HG03095 (cell line): Measurements from ENCODE around the gene PIM2.
"Not testable (repeated sequence)": the region's sequence is repeated elsewhere in the genome, so short reads cannot be mapped to it uniquely, and the experiment has no call there.

Experiments used
- ATAC-seq: cut with Tn5 transposase; IDR thresholded peaks from one replicate; pipeline ENCODE4 v1.9.1; 2021; ENCODE audit warnings: moderate library complexity; ENCODE audit not compliant: unreplicated experiment

The PIM2 gene

DNA sequence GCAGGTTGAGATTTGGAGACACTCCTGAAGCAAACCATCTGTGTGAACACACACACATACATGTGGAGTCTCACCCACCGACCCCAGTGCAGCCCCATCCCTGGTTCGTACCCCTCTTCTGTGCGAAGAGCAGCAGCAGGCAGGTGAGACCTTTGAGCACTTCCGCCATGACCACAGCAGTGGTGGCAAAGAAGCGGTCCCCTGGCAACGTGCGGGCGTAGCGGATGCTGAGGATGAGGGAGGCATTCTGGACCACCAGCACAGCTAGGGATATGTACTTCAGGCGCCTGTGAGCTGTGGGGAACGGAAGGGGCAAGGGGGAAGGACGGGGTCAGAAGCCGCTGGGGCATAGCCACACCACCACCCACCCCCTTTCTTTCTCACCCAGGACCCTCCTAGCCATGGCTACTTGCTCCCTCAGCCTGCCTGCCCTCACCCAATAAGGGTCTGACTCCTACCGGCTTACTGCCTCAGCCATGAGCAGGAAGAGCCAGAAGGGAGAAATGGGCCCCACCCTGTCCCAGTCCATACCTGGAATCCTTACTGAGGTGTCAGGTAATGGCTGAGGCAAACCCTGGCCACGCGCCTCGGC lies 9.0 kb downstream of the PIM2 start:
- ATAC-seq = no peak

DNA sequence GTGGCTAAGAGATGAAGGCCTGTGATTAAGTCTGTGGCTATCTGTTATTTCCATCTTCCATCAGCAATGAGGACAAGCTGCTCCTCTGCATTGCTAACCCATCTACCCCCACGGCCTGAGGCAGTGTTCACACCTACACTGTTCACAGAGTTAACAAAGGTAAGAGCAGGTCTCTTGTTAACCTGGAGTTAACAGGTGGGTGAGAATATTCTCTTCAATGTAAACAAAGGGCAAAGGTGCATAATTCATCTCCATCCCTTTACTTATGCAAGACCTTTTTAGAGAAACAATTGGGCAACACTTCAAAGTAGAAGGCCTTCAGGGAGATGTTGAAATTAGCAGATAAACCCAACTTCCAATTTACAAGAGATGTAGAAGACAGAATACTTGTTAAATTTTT lies 10.2 kb downstream of the PIM2 start:
- no peak for ATAC-seq

DNA sequence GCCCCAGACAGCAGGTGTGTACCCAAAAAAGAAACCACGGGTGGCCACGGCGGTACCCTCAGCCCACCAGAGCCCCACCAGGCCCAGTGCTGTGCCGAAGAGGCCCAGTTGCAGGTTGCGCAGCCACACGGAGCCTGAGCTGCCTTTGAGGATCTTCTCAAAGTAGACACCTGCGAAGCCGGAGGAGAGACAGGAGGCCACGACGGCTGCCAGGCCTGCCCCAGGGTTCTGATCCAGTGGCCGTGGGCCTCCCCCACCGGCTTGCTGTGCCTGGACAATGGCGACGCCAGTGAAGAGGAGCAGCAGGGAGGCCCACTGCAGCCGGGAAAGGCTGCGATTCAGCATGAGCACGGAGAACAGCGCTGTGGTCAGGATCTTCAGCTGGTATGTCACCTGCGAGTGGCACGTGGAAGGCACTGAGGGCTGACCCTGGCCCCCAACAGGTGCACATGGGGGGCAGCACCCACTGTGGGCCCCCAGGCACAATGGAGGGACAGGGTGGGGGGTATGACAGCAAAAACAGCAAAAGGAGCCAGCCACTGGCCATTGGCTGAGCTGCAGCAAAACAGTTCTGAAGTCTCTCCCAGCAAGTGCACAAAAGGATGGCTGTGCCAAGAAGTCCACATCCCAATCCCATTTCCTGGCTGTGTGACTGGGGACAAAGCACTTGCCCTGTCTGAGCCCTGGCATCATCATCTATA lies 13.6 kb downstream of the PIM2 start:
- ATAC-seq = no peak

DNA sequence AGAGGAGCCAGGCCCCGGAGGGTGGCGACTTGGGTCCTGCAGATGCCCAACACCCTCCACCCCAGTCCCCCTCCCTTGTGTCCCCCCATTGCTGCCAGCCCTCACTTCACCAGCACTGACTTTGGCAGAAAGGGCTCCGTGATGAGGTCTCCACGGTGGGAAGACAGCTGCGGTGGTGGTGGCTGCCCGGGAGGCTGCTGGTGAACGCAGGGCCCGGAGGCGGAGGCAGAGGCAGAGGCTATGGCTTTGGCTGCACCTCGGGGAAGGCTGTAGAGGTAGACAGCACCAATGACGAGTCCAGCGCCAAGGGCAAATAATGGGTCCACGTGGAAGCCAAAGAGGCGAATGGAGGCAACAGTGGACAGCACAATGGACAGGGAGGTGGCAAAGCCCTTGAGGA lies 14.2 kb downstream of the PIM2 start:
- no peak for ATAC-seq

DNA sequence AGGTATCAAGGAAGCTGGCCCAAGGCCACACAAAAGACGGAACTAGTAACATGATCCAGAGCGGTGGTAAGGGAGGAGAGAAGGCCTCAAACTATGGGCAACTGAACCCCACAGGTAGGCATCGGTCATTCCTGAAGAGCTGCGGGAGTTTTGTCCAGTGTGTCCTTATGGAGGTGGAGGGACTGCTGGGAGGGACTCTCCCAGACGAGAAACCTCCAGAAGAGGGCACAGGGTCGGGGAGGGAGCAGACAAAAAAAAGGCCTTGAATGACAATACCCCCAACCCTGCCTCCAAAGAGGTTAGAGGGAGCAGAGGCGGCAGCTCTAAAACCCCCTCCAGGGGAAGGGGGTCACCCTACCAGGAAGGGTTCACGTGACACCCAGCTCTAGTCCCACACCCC lies 14.6 kb downstream of the PIM2 start:
- no peak for ATAC-seq

DNA sequence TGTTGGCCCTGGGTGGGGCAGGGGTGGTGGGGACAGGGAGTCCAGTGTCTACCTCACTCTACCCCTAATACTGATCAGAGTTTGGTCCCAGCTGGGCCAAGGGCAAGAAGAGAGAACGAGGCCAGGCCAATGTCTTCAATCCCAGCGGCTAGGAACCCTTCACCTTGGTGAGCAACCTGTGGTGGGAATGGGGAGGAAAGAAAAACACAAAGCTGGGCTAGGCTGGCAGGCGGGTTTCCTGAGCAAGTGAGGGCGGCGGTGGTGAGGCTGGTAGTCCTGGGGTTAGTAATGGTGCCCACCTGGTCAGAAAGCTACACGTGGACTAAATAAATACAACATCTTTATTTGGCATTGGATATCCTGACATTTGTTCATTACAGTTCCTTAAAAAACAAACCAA lies 15.5 kb downstream of the PIM2 start:
- no peak for ATAC-seq

DNA sequence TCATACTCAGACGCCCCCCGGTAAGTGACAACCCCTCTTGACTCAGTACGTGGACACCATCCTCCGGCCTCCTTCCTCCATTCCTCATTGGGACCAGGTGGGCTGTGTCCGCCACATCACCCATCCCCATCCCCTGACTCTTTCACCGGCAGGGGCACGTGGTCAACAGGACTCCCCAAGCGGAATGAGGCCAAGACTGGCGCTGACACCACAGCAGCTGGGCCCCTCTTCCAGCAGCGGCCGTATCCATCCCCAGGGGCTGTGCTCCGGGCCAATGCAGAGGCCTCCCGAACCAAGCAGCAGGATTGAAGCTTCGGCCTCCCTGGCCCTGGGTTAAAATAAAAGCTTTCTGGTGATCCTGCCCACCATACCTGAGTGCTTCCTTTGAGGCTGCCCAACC lies 16.0 kb downstream of the PIM2 start:
- ATAC-seq = no peak

DNA sequence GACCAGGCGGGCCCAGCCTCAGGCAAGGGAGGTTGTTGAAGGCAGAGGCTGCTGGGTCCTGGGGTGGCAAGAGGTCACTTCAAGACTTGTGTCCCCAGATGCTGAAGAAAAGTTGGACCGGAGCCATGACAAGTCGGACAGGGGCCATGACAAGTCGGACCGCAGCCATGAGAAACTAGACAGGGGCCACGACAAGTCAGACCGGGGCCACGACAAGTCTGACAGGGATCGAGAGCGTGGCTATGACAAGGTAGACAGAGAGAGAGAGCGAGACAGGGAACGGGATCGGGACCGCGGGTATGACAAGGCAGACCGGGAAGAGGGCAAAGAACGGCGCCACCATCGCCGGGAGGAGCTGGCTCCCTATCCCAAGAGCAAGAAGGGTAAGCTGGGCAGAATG lies 16.7 kb downstream of the PIM2 start:
- no peak for ATAC-seq

DNA sequence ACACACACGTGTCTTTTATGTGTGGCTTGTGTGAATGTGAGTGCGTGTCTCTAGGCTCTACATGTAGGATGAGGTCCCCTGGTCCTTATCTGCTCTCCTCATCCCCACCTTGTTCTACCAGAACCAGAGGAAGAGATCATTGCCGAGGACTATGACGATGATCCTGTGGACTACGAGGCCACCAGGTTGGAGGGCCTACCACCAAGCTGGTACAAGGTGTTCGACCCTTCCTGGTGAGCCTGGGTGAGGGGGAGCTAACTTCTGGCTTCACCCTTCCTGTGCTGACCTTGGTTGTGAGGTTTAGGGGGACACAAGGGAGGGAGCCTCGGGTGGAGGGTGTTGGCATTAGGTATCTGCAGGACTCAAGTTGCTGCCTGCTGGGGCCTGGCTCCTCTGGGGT lies 17.8 kb downstream of the PIM2 start:
- ATAC-seq = no peak

DNA sequence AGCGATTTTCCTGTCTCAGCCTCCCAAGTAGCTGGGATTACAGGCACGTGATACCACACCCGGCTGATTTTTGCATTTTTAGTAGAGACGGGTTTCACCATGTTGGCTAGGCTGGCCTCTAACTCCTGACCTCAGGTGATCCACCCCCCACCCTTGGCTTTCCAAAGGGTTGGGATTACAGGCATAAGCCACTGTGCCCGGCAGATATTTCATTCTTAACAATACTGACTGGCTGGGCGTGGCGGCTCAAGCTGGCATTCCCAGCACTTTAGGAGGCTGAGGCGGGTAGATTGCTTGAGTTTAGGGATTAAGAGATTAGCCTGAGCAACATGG lies 19.8 kb downstream of the PIM2 start:
- no peak for ATAC-seq

DNA sequence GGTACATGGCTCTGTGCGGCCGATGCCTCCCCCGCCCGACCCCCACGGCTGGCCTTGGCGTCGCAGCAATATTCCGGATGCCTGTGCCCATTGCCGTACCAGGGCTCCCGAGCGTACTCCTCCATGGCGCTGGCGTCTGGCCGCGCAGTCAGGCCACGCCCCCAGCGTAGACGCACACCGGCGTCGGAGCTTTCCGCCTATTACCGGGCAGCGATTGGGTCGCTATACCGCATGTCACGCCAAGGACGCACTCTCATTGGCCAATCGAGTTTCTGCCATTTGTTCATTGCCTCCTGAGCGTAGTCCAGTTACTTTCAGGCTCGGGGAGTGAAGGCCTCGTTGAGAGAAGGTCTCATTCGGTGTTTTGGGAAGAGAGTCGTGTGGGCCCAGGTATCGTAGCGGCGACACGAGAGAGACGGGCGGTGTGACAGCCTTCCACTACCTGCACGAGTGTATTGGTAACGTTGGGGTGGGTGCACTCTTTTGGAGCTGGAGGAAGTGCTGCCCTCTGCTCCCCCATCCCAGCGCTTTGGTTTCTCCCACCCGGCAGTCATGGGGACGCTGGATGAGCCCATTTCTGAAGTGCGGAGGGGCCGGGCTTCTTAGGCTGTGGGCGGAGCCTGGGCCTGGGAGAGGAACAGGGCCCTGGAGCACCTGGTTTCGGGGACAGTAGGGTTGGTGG lies 21.1 kb downstream of the PIM2 start, which contains the start of the genes PQBP1 and TIMM17B:
TSS of gene PQBP1 (plus strand) at position 306 of the 682 bp plus-strand sequence. CDS start 580 bp downstream, outside the sequence.
TSS of gene TIMM17B (minus strand) at position 144 of the 682 bp plus-strand sequence. CDS start at position 125, 19 bp downstream.
- peak; percentile 90 for ATAC-seq

DNA sequence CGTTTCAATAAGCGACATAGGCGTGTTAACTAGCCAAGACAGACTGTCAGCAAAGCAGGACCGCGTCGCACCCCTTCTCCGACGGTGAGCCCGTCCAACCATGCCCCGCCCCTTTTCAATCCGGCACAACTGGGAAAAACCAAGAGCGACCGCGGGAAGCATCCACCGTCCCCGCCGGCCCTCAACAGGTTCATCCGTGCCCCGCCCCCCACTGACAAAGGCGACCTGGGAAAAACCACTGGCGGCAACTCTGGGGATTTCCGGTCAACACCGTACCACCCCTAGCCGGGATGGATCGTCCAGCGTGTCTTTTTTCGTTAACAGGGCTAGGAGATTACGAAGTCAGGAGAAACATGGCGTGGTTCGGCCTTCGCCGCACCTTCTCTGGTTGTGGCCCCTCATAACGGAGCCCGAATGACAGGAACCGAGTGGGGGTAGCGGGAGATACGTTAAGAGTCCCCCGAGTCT lies 21.6 kb downstream of the PIM2 start:
- ATAC-seq = peak; percentile 3

DNA sequence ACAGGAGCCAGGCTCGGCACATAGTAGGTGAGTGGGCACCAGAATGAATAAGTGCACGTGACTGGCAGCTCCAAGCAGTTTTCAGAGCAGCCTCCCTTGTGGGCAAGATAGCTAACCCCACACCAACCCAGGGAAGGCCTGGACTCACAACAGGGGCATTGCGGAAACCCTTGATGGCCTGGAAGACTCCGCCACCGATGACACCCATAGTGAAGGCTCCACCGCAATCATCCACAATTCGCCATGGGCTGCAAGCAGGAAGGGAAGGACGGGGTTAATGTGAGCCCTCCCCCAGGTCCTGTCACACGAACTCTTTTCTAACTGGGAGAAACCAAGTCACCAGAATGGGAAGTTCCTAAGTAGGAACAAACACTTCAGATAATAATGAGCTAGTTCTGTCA lies 22.2 kb downstream of the PIM2 start:
- ATAC-seq = no peak

DNA sequence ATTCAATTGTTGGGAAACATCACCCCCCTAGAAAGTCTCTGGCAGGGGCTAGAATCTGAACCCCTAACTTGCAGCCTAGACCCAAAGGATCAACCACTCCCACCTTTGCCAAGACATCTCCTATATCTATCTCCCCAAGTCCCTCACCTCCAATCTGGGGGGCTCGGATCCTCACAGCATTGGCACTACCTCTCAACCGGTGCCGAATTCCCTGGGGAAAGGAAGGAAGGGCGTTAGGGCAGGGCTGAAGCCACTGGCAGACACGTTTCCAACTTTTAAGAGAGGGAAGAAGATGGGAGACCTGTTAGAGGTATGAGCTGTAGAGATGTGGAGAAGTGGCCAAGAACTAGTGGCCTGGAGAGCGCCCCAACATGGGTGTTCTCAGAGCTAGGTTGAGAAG lies 23.9 kb downstream of the PIM2 start:
- no peak for ATAC-seq

DNA sequence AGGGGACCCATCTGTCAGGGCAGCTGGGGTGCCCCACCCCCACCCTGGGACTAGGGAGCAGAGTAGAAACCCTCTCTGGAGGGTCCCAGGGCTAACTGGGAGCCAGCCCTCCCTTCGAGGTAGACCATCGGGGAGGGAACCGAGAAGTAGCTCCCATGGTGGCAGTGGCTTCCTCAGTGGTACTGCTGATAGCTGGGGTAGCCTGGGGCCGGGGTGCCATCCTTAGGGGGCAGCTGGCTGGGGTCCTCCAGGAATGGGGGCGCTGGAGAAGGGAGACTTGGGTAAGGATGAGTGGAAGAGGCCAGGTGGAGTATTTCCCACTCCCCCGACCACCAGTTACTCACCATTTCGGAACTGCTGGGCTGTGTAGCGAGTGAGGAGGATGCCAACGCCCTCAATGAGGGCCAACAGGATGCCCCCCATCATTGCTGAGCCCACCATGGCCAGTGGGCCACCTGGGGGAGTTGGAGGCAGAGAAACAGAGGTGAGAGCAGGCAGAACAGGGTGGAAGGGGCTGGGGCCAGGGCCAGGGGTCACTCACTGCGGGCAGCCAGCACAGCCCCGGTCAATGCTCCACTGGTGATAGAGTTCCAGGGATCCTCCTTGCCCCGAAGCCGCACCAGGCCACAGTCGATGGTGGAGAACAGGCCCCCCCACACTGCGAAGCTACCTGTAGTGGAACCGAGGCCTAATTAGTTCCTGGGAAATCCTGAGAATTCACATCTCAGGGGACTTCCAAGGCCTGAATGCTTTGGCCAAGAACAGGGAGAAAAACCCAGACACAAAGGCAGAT lies 25.1 kb downstream of the PIM2 start:
- no peak for ATAC-seq

DNA sequence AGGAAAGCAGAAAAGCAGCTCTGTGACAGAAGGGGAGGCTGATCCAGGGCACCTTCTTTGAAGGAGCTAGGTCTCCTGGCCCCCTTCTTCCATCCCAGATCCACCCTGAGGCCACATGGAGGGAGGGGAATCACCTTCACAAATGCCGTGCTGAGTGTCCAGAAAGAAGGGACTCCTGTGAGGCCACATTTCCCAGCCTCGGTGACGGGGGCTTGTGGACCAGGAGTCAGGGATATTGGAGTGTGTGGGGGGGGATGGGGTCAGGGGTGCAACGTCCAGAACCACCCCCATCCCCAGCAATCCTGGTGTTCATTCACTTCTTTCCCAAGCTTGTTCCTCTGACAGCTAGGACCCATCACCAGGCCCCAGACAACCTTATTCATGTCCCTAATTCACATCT lies 25.9 kb downstream of the PIM2 start:
- no peak for ATAC-seq

DNA sequence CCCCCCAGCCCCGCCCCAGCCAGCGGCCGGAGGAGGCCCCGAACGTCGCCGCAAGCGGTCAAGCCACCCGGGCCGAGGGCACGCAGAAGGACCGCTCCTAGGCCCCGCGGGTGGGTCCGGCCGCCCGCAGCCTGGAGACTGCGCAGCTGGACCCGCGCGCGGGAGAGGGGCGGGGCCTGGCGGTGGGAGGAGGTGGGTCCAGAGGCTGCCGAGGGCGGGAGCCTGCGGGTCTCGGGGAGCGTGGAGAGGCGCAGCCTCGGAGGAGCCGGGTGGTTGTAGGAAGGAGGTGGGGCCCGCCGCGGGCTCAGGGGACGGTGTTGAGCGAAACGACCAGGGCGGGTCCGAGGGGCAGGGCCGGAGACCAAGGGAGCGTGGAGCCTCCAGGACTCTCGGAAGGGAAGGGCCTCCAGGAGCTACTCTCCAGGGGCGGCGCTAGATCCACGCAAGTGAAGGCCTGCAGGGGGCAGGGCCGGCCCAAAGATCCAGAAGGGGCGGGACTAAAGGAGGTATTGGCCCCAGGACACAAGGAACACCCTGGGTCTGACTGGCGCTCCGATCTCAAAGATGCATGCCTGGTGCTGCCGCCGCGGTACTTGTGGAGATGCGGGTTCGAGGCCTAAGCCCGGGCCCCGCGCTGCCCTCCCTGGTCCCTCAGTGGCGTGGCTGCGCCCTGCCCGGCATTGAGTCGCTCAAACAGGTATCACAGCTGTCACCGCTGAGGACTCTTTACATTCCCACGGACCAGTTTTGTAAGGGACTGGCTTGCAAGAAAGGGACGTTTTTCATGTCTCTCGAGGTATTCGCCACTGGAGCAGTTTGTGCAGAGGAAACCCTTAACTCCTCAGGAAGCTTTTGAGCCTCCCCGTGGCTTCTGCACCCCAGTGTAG lies 27.2 kb downstream of the PIM2 start:
- peak; percentile 73 for ATAC-seq

DNA sequence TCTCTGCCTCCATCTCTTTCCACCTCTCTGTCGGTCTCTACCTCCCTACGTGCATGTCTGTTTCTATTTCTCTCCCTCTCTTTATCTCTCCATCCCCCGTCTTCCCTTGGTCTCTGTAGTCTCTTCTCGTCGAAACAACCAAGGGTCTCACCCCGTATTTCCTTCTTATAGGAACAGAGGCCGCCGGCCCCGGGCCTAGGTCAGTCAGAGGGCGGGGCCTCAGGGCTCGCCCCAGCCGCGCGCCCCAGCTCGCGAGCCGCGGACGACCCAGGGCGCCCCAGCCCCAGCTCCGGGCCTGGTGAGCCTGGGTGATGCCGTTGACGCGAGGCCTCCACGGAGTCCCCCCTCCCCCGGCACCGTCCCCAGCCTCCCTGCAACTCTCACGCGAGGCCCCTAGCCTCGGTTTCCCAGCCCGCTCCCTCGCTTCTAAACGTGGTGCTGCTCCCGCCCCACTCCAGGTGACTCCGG lies 27.9 kb downstream of the PIM2 start:
- peak; percentile 33 for ATAC-seq

DNA sequence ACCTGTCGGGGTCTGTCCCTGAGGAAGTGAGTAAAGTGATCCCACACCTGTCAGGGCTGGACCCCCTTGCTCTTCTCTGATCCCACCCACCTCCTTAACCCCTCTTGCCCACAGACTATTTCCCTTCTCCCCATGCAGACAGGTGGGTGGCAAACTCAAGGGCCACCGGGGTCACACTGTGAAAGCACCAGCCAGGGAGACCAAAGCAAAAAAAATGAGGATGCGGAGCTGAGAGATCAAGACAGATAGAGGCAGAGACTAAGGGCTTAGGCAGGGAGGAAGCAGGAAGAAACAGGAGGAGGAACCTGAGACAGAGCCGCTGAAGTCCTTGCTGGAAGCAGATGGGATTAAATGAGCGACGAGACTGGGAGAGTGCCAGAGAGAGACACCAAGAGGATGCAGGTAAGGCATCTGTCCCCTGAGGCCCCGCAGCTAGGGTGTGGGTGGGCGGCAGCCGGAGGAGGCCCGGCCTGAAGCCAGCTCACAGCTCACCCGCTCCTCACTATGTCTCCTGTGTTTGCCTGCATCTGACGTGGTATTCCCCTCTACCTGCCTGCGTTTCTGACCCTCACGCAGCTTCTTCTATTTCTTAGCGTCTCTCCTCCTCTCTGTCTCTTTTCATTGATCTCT lies 28.4 kb downstream of the PIM2 start:
- ATAC-seq = no peak

DNA sequence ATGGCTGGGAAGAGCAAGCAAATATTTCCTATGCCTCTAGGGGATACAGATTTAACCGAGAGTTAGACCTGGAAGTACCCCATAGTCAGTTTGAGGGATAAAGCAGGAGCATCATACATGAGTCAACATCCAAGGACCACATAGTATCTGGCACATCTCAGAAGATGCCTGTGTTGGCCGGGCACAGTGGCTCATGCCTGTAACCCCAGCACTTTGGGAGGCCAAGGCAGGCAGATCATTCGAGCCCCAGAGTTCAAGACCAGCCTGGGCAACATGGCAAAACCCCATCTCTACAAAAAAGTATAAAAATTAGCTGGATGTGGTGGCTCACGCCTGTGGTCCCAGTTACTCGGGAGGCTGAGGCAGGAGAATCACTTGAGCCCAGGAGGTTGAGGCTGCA lies 32.2 kb downstream of the PIM2 start:
- not testable (repeated sequence) for ATAC-seq
